ENCODE data around the gene WDPCP. TPM values are rescaled to one million over a fixed set of nuclear protein-coding genes. Genes with fewer than 3 reads are reported as not detected.
"Not testable (repeated sequence)": the region's sequence is repeated elsewhere in the genome, so short reads cannot be mapped to it uniquely, and the experiment has no call there.

Gene WDPCP
- total RNA-seq, 2 experiments from 2014 or later = 7.8 to 8.0 TPM

GRCh38 chr2:63484901-63485300, 103.4 kb downstream of the WDPCP start:
- Mint-ChIP-seq H3K36me3 (peaks cover 6% of the 10 kb centered on the region), H3K4me1 (no peaks in the 10 kb centered on the region), H3K27me3 (no peaks in the 10 kb centered on the region), H3K4me3 (no peak overlapping the region), H3K9me3 (no peaks in the 10 kb centered on the region), H3K27ac (no peak overlapping the region)
- DNase-seq = no peak

GRCh38 chr2:63484481-63484880, 103.8 kb downstream of the WDPCP start:
- peaks cover 6% of the 10 kb centered on the region for H3K36me3 Mint-ChIP-seq
- no peaks in the 10 kb centered on the region for H3K9me3 Mint-ChIP-seq
- no peaks in the 10 kb centered on the region for H3K4me1 Mint-ChIP-seq
- H3K4me3 Mint-ChIP-seq = no peak overlapping the region
- DNase-seq = no peak
- no peak overlapping the region for H3K27ac Mint-ChIP-seq
- H3K27me3 Mint-ChIP-seq = no peaks in the 10 kb centered on the region

GRCh38 chr2:63477686-63478085, 110.6 kb downstream of the WDPCP start:
- H3K27ac Mint-ChIP-seq = no peak overlapping the region

GRCh38 chr2:63469313-63469712, 119.0 kb downstream of the WDPCP start:
- H3K27ac Mint-ChIP-seq, H3K27me3 Mint-ChIP-seq, H3K4me1 Mint-ChIP-seq, H3K4me3 Mint-ChIP-seq, DNase-seq: not testable (repeated sequence)
- Mint-ChIP-seq H3K36me3 (peaks cover 24% of the 10 kb centered on the region), H3K9me3 (peaks cover 10% of the 10 kb centered on the region)

More at GRCh38 chr2:63477686-63478085, 110.6 kb downstream of the WDPCP start:
- peaks cover 22% of the 10 kb centered on the region for H3K36me3 Mint-ChIP-seq
- no peaks in the 10 kb centered on the region for H3K4me1 Mint-ChIP-seq
- no peaks in the 10 kb centered on the region for H3K27me3 Mint-ChIP-seq
- DNase-seq = no peak
- H3K9me3 Mint-ChIP-seq = no peaks in the 10 kb centered on the region
- H3K4me3 Mint-ChIP-seq = no peak overlapping the region

- H3K9me3 Mint-ChIP-seq = peaks cover 19% of the 10 kb centered on the region
- H3K4me1 Mint-ChIP-seq = no peaks in the 10 kb centered on the region
- H3K27ac Mint-ChIP-seq = no peak overlapping the region
- DNase-seq = no peak
- no peaks in the 10 kb centered on the region for H3K27me3 Mint-ChIP-seq
- peaks cover 53% of the 10 kb centered on the region for H3K36me3 Mint-ChIP-seq
- H3K4me3 Mint-ChIP-seq = no peak overlapping the region
Observed at GRCh38 chr2:63465633-63466032, 122.6 kb downstream of the WDPCP start.

DNA sequence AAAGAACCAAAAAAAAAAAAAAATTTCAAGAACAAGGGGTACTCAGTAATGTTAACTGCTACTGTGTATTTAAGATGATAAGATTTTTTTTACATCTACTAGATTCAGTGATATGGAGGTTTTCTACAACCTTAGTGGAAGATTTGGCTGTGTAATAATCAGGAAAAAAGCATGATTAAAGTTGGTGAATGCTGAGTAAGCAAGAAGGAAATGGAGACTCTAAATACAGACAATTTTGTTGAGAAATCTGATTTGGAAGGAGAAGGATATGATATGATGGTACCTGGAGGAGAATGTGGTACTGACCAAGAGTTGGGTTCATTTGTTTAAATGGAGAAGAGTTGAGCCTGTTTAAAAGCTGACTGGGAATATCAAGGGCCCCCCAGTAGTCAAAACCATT, 125.1 kb downstream of the WDPCP start:
- no peaks in the 10 kb centered on the region for H3K27me3 Mint-ChIP-seq
- no peak overlapping the region for H3K27ac Mint-ChIP-seq
- H3K36me3 Mint-ChIP-seq = peaks cover 61% of the 10 kb centered on the region
- no peak overlapping the region for H3K4me3 Mint-ChIP-seq
- peaks cover 24% of the 10 kb centered on the region for H3K9me3 Mint-ChIP-seq
- no peak for DNase-seq
- no peaks in the 10 kb centered on the region for H3K4me1 Mint-ChIP-seq

GRCh38 chr2:63446658-63447057, 141.6 kb downstream of the WDPCP start:
- Mint-ChIP-seq H3K27me3 (no peaks in the 10 kb centered on the region), H3K9me3 (peaks cover 3% of the 10 kb centered on the region), H3K36me3 (peaks cover 19% of the 10 kb centered on the region), H3K4me1 (peaks cover 11% of the 10 kb centered on the region), H3K27ac (no peak overlapping the region), H3K4me3 (no peak overlapping the region)
- DNase-seq = no peak

DNA sequence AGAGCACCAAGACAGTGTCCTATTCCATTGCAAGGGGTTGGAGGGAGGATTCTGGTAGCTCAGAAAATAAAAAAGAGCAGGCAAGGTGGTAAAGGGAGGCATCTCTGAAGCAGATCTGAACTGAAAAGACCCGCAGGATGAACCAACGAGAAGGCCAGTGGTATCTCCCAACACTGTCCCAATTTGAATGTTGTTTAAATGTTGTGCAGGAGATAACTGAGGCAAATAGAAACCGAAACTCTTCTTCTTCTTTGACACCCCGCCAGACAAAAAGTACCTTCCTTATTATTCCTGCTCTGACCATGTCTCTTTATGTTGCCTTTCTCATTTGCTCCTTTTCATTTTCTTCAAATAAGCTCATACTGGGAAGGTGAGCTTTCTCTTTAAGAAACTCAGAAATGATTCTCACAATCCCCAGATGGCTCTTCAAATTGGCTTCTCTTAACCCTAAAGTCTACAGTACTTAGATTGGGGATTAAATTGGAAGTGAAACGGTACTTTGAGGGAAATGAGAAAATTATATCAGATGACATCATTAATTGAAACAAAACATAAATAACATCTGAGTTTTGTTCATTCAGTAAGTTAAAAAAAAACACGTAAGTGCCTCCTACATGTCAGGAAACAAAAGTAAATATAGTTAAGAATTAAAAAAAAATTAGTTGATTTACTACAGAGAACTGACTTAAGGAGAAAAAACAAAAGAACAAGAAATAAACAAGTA, 143.6 kb downstream of the WDPCP start:
- H3K27me3 Mint-ChIP-seq = no peaks in the 10 kb centered on the region
- H3K27ac Mint-ChIP-seq = peak overlapping the region; percentile 12

DNA sequence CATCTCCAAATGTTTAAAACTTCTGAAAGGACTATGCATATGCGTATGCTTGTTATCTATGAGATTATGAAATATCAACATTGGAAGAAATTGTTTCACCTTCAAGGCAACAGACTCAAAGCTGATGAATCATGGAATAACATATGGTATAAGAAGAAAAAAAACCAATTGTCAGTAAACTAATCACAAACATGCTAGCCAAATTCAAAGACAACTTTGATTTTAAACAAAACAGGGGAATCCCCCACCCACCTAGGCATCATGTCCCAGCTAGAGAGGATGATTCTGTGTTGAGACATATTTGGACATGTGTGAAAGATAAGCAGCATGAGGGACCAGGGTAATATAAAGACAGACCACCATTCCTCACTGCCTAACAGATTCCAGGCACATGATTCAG, 147.7 kb downstream of the WDPCP start:
- Mint-ChIP-seq H3K9me3 (no peaks in the 10 kb centered on the region), H3K27me3 (no peaks in the 10 kb centered on the region), H3K4me1 (peaks cover 10% of the 10 kb centered on the region), H3K4me3 (no peak overlapping the region), H3K36me3 (peaks cover 5% of the 10 kb centered on the region), H3K27ac (no peak overlapping the region)
- no peak for DNase-seq

More for the DNA sequence above, 143.6 kb downstream of the WDPCP start:
- peaks cover 8% of the 10 kb centered on the region for H3K36me3 Mint-ChIP-seq
- no peak for DNase-seq
- H3K9me3 Mint-ChIP-seq = no peaks in the 10 kb centered on the region
- H3K4me1 Mint-ChIP-seq = peaks cover 10% of the 10 kb centered on the region
- H3K4me3 Mint-ChIP-seq = no peak overlapping the region

DNA sequence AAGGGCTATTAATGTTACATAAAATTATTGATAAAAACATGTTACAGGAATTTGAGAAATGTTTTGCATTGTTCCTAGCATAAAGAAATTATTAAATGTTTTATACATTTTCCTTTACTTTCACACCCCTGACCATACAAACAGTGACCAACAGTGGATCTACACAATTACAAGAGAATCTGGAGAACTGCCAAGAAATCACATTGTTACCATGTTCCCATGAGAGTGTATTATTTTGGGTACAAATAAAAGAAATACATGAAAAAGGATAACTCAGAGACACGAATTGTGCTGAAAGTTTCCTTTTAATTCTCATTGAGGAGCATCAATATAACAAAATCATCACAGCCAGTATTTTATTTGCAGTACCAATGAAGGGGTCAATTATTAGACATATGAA, 150.1 kb downstream of the WDPCP start:
- no peak for DNase-seq
- Mint-ChIP-seq H3K36me3 (no peaks in the 10 kb centered on the region), H3K27ac (no peak overlapping the region), H3K4me3 (no peak overlapping the region), H3K27me3 (no peaks in the 10 kb centered on the region), H3K9me3 (no peaks in the 10 kb centered on the region), H3K4me1 (peaks cover 5% of the 10 kb centered on the region)

DNA sequence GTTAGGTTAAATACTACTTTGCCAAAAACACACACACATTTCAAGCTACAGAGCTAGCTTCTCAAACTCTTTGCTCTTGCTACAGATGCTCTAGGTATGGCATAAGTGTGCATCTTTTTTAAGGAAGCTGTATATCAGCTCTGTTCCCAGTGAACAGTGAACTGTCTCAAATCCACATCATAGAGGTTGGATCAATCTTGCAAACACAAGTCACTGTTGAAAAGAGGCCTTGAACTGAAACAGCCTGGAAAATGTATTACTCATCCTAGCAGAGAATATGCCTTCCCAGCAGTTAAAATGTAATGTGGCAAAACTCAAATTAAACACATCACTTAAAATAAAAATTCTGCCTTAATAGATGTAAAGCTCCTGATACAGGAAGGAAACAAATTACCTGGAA, 151.8 kb downstream of the WDPCP start:
- Mint-ChIP-seq H3K36me3 (peaks cover 2% of the 10 kb centered on the region), H3K27me3 (no peaks in the 10 kb centered on the region), H3K4me1 (peaks cover 7% of the 10 kb centered on the region), H3K27ac (no peak overlapping the region), H3K9me3 (peaks cover 2% of the 10 kb centered on the region), H3K4me3 (no peak overlapping the region)
- DNase-seq = no peak

- H3K27ac Mint-ChIP-seq = no peak overlapping the region
- H3K36me3 Mint-ChIP-seq = peaks cover 5% of the 10 kb centered on the region
- H3K27me3 Mint-ChIP-seq = no peaks in the 10 kb centered on the region
- peaks cover 2% of the 10 kb centered on the region for H3K9me3 Mint-ChIP-seq
- no peak overlapping the region for H3K4me3 Mint-ChIP-seq
- no peak for DNase-seq
- peaks cover 2% of the 10 kb centered on the region for H3K4me1 Mint-ChIP-seq
Observed at GRCh38 chr2:63435070-63435469, 153.2 kb downstream of the WDPCP start.

- Mint-ChIP-seq H3K27ac (no peak overlapping the region), H3K36me3 (peaks cover 11% of the 10 kb centered on the region), H3K4me1 (peaks cover 2% of the 10 kb centered on the region), H3K4me3 (no peak overlapping the region), H3K9me3 (peaks cover 2% of the 10 kb centered on the region), H3K27me3 (no peaks in the 10 kb centered on the region)
- no peak for DNase-seq
Observed at GRCh38 chr2:63434024-63435001, 154.0 kb downstream of the WDPCP start.

DNA sequence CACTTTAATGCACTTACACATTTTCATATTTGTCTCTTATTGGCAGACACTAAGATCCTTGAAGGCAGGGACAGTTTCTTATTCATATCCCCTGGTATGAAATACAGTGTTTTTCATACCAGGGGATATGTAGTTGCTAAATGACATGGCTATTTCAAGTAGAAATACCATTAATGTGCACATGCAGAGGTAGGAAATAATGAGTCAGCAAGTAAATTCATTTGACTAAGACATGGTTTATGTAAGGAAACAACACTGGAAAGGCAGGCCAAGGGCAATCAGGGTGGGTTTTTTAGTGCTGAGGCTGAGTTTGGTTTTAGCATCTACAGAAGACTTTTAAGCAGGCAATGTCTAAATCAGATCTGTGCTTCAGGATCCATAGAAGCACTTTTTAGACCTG, 155.9 kb downstream of the WDPCP start:
- Mint-ChIP-seq H3K4me3 (no peak overlapping the region), H3K9me3 (peaks cover 13% of the 10 kb centered on the region), H3K27ac (no peak overlapping the region), H3K27me3 (no peaks in the 10 kb centered on the region), H3K36me3 (peaks cover 29% of the 10 kb centered on the region), H3K4me1 (peaks cover 2% of the 10 kb centered on the region)
- DNase-seq = no peak

- DNase-seq = no peak
- Mint-ChIP-seq H3K4me1 (no peaks in the 10 kb centered on the region), H3K27me3 (no peaks in the 10 kb centered on the region)
Observed at GRCh38 chr2:63425606-63426005, 162.7 kb downstream of the WDPCP start.

More at GRCh38 chr2:63425606-63426005, 162.7 kb downstream of the WDPCP start:
- Mint-ChIP-seq H3K27ac (no peak overlapping the region), H3K9me3 (peaks cover 14% of the 10 kb centered on the region), H3K4me3 (no peak overlapping the region), H3K36me3 (peaks cover 41% of the 10 kb centered on the region)
